IMR-90 (cell line): Measurements from ENCODE around the gene FSIP1. TPM values are rescaled to one million over a fixed set of nuclear protein-coding genes. Genes with fewer than 3 reads are reported as not detected.
A peak's percentile ranks its signal among the peaks of the same experiment; 100 is the strongest.

Experiments
- ATAC-seq: fragments of 200-7000 bp; cut with Tn5 transposase; 2 replicates; pipeline ENCODE4 v1.9.1; 2020; ENCODE audit warnings: low read depth, mild to moderate bottlenecking, moderate library complexity
- BruUV-seq: library from RNA; stranded (reverse); fragments of 400-500 nt; replicated peaks from 2 replicates; lab custom pipeline; 2021; lab: Mats Ljungman, UMichigan
- CTCF ChIA-PET: fragments of 300-600 bp; formaldehyde crosslinking; extraction: SDS; loops from one replicate; lab custom pipeline; 2021; ENCODE audit warnings: antibody characterized with exemption; lab: Yijun Ruan, JAX
- POLR2A ChIA-PET: fragments of 300-600 bp; sonication (Branson Sonifier 250); formaldehyde crosslinking; loops from one replicate; lab custom pipeline; 2022; ENCODE audit warnings: antibody characterized with exemption; ENCODE audit not compliant: unreplicated experiment; lab: Charles Lee
- DNase-seq: peaks from one replicate; pipeline ENCODE4 v3.0.0; 2013
- H2AFZ ChIP-seq: replicated peaks from 2 replicates; pipeline ENCODE3; 2013; ENCODE audit warnings: low read length, mild to moderate bottlenecking; ENCODE audit not compliant: poor library complexity
- H2AK5ac ChIP-seq: 2 replicates; pipeline ENCODE4 v1.6.1; 2013; ENCODE audit warnings: low read depth, low read length, inconsistent platforms
- H2AK9ac ChIP-seq: replicated peaks from 2 replicates; pipeline ENCODE3; 2013; ENCODE audit warnings: mild to moderate bottlenecking, low read depth, low read length, moderate library complexity; ENCODE audit not compliant: poor library complexity
- H2BK120ac ChIP-seq: 2 replicates; pipeline ENCODE4 v1.6.1; 2013; ENCODE audit warnings: low read depth, low read length, inconsistent platforms
- H2BK15ac ChIP-seq: 3 replicates; pipeline ENCODE4 v1.6.1; 2013; ENCODE audit warnings: low read depth, low read length, inconsistent platforms
- H2BK20ac ChIP-seq: 2 replicates; pipeline ENCODE4 v1.6.1; 2013; ENCODE audit warnings: low read depth, mild to moderate bottlenecking, inconsistent platforms, low read length, moderate library complexity
- H2BK5ac ChIP-seq: 2 replicates; pipeline ENCODE4 v1.6.1; 2013; ENCODE audit warnings: mild to moderate bottlenecking, low read depth, low read length, inconsistent platforms; ENCODE audit not compliant: poor library complexity, severe bottlenecking
- H3K14ac ChIP-seq: replicated peaks from 2 replicates; pipeline ENCODE4 v1.6.1; 2013; ENCODE audit warnings: low read depth, low read length, inconsistent platforms
- H3K18ac ChIP-seq: 2 replicates; pipeline ENCODE4 v1.6.1; 2013; ENCODE audit warnings: low read depth, low read length, control low read depth
- H3K23ac ChIP-seq: 2 replicates; pipeline ENCODE4 v1.6.1; 2013; ENCODE audit warnings: low read depth, low read length, inconsistent platforms
- H3K27ac ChIP-seq: 2 replicates; pipeline ENCODE4 v1.5.1; 2013; ENCODE audit warnings: mild to moderate bottlenecking, control low read depth, low read length; ENCODE audit not compliant: insufficient read depth
- H3K27me3 ChIP-seq: 2 replicates; pipeline ENCODE4 v1.6.1; 2013; ENCODE audit warnings: low read length; ENCODE audit not compliant: control insufficient read depth, insufficient read depth
- H3K36me3 ChIP-seq: 2 replicates; pipeline ENCODE4 v1.6.1; 2013; ENCODE audit warnings: low read length, mixed read lengths; ENCODE audit not compliant: control insufficient read depth, insufficient read depth
- H3K4ac ChIP-seq: 2 replicates; pipeline ENCODE4 v1.6.1; 2013; ENCODE audit warnings: low read depth, low read length, inconsistent platforms
- H3K4me1 ChIP-seq: 2 replicates; pipeline ENCODE4 v1.6.1; 2013; ENCODE audit warnings: low read length, mixed read lengths; ENCODE audit not compliant: control insufficient read depth, insufficient read depth
- H3K4me2 ChIP-seq: 2 replicates; pipeline ENCODE4 v1.6.1; 2013; ENCODE audit warnings: low read depth, mild to moderate bottlenecking, control low read depth, low read length, moderate library complexity
- H3K4me3 ChIP-seq: 2 replicates; pipeline ENCODE4 v1.5.1; 2013; ENCODE audit warnings: low read depth, mild to moderate bottlenecking, control low read depth, low read length, moderate library complexity; ENCODE audit not compliant: insufficient read depth
- H3K56ac ChIP-seq: 2 replicates; pipeline ENCODE4 v1.6.1; 2013; ENCODE audit warnings: low read length, inconsistent platforms; ENCODE audit not compliant: insufficient read depth; ENCODE audit errors: extremely low read depth
- H3K79me1 ChIP-seq, 2 experiments: 2 replicates each; pipeline ENCODE4 v1.6.1; 2013; ENCODE audit warnings: low read length in 2 of 2, inconsistent platforms in 1 of 2, low read depth in 1 of 2
- H3K9ac ChIP-seq: 2 replicates; pipeline ENCODE4 v1.6.1; 2013; ENCODE audit warnings: low read depth, low read length, control low read depth
- H3K9me1 ChIP-seq: 2 replicates; pipeline ENCODE4 v1.6.1; 2013; ENCODE audit warnings: low read length, inconsistent platforms; ENCODE audit not compliant: insufficient read depth
- H3K9me3 ChIP-seq: 2 replicates; pipeline ENCODE4 v1.6.1; 2013; ENCODE audit warnings: low read length; ENCODE audit not compliant: control insufficient read depth, insufficient read depth
- H4K20me1 ChIP-seq: 2 replicates; pipeline ENCODE4 v1.6.1; 2013; ENCODE audit warnings: low read length, inconsistent platforms; ENCODE audit not compliant: insufficient read depth
- H4K5ac ChIP-seq: 2 replicates; pipeline ENCODE4 v1.6.1; 2013; ENCODE audit warnings: mild to moderate bottlenecking, low read depth, low read length, control low read depth
- H4K8ac ChIP-seq, 2 experiments: 2 replicates each; pipeline ENCODE4 v1.6.1; 2013; ENCODE audit warnings: low read depth in 2 of 2, low read length in 2 of 2, control low read depth in 1 of 2, inconsistent platforms in 1 of 2
- H4K91ac ChIP-seq: 2 replicates; pipeline ENCODE4 v1.6.1; 2013; ENCODE audit warnings: low read depth, low read length, inconsistent platforms; ENCODE audit not compliant: insufficient read depth
- CEBPB ChIP-seq: IDR thresholded peaks from 2 replicates; pipeline ENCODE4 v1.6.1; 2012; ENCODE audit warnings: low read depth, low read length, improper control_type of control experiment
- FOS ChIP-seq: fragments of 150-350 bp; IDR thresholded peaks from 2 replicates; pipeline ENCODE4 v1.6.1; 2016; ENCODE audit warnings: low read depth, low read length
- MXI1 ChIP-seq: IDR thresholded peaks from 2 replicates; pipeline ENCODE4 v1.6.1; 2012; ENCODE audit warnings: low read depth, mild to moderate bottlenecking, low read length, moderate library complexity, borderline replicate concordance
- POLR2A ChIP-seq: IDR thresholded peaks from 2 replicates; pipeline ENCODE4 v1.6.1; 2012; ENCODE audit warnings: mild to moderate bottlenecking, low read depth, low read length
- RAD21 ChIP-seq: IDR thresholded peaks from 2 replicates; pipeline ENCODE4 v1.6.1; 2012; ENCODE audit warnings: low read length, improper control_type of control experiment
- WGBS, 2 experiments: methylation state at CpG; one replicate each; pipeline versions ENCODE4 v1.1.5 to v1.1.7; 2013; ENCODE audit warnings: missing lambda C conversion rate in 2 of 2; ENCODE audit not compliant: insufficient read length in 1 of 2; ENCODE audit errors: extremely low coverage in 2 of 2; 5-methylcytosine and 5-hydroxymethylcytosine counted together
- dilution Hi-C: fragments of 300-500 bp; cut with HindIII; formaldehyde crosslinking; loops from one replicate; pipeline ENCODE4 v1.14.3; 2018; ENCODE audit warnings: low sequenced_read_pairs; ENCODE audit not compliant: unreplicated experiment
- in situ Hi-C: fragments of 300-500 bp; cut with MboI; formaldehyde crosslinking; loops from 3 replicates; pipeline ENCODE4 v1.14.3; 2019; ENCODE audit warnings: low sequenced_read_pairs, inconsistent platforms, mixed read lengths
- intact Hi-C: fragments of 100-400 bp; cut with micrococcal nuclease; formaldehyde crosslinking; loops from 2 replicates; pipeline ENCODE4 v1.10.0; 2022
- polyA plus RNA-seq, 3 experiments: library from polyadenylated mRNA; depleted of rRNA; stranded (reverse); fragments of >200 nt; gene quantifications; 2 replicates each; pipeline ENCODE4 v1.2.3, GENCODE V29; 2012; ENCODE audit warnings: low replicate concordance in 1 of 3
- total RNA-seq: library from RNA; depleted of rRNA; stranded (reverse); fragments of >200 nt; gene quantifications from 2 replicates; pipeline ENCODE4 v1.2.3, GENCODE V29; 2012

The FSIP1 gene
- total and polyA plus RNA-seq, 2 of the 4 experiments (the other 2 are of a cell fraction) = 0.10 to 0.18 TPM

GRCh38 chr15:39788800-39789565, 6.3 kb upstream of the FSIP1 start:
- Histone ChIP-seq H3K9me1 (peaks cover 8% of the 10 kb centered on the region), H3K4me3 (no peak overlapping the region), H2AFZ (no peak overlapping the region), H3K79me1 (peaks cover 5 to 59% of the 10 kb centered on the region in 2 experiments; a peak in 3 of 4 replicates), H3K56ac (0 out of 2 replicates have a peak overlapping the region, but pooled peaks have one; percentile 33), H4K20me1 (peaks cover 4% of the 10 kb centered on the region; the same call in 1 of the 2 replicates), H4K8ac (peak overlapping the region; percentile 9 to 72; a peak in 3 of 4 replicates), H2AK5ac (peak overlapping the region; percentile 69; the same call in 1 of the 2 replicates), H3K18ac (peak overlapping the region; percentile 93), H3K9ac (no peak overlapping the region), H2BK20ac (peak overlapping the region; percentile 88), H3K4ac (peak overlapping the region; percentile 87), H2BK120ac (peak overlapping the region; percentile 86), H2BK5ac (peak overlapping the region; percentile 96), H3K23ac (peak overlapping the region; percentile 58; the same call in 1 of the 2 replicates), H3K9me3 (no peaks in the 10 kb centered on the region), H3K4me1 (peaks cover 25% of the 10 kb centered on the region), H3K4me2 (peak overlapping the region; percentile 16), H3K36me3 (no peaks in the 10 kb centered on the region), H2BK15ac (peak overlapping the region; percentile 27; the same call in 2 of the 3 replicates), H3K14ac (peak overlapping the region; percentile 90; the same call in 1 of the 2 replicates), H4K5ac (peak overlapping the region; percentile 89), H4K91ac (peak overlapping the region; percentile 73), H3K27ac (peak overlapping the region; percentile 85; the same call in 1 of the 2 replicates), H2AK9ac (no peak overlapping the region), H3K27me3 (no peaks in the 10 kb centered on the region)
- intact Hi-C loops = loop anchor here (1.0 to 10.0 kb wide), 6 partner anchors 86 to 1084 kb away; partner anchors contain the start of gene BMF
- ATAC-seq = peak; percentile 65
- peak; percentile 80 for DNase-seq
- no CpG with 5 or more reads among the region's 3 CpGs for WGBS, 2 experiments
- no TSS peak for BruUV-seq
- dilution Hi-C loops = no loop called here
- TF ChIP-seq FOS (peak; percentile 29; the same call in 1 of the 2 replicates), RAD21 (0 out of 2 replicates have a peak, but pooled peaks have one; percentile 14), POLR2A (no peak), MXI1 (no peak), CEBPB (peak; percentile 93)
- in situ Hi-C loops = loop anchor here (10.0 kb wide), 1 partner anchor 166 kb away; no protein-coding TSS in a partner anchor
- ChIA-PET CTCF (interaction anchor here (1.2 to 2.6 kb wide), 2 partner anchors 86 to 100 kb away, joined by 4 to 9 read pairs; no protein-coding TSS in a partner anchor), POLR2A (interaction anchor here (1.2 kb wide), 1 partner anchor 145 kb away, joined by 3 read pairs; the partner anchor contains the start of gene EIF2AK4)
